Renal pelvis (tissue), 4 donors: ENCODE results near the gene ANGPTL4. TPM values are rescaled to one million over a fixed set of nuclear protein-coding genes. Genes with fewer than 3 reads are reported as not detected.
A peak's percentile ranks its signal among the peaks of the same experiment; 100 is the strongest.
"Not testable (repeated sequence)": the region's sequence is repeated elsewhere in the genome, so short reads cannot be mapped to it uniquely, and the experiment has no call there.

ENCODE experiments used
- DNase-seq: peaks from one replicate; pipeline ENCODE4 v3.0.0-alpha.2; 2013
- polyA plus RNA-seq, 3 donors: library from polyadenylated mRNA; unstranded; fragments of 120-200 nt; gene quantifications; one replicate each; pipeline ENCODE4 v1.2.1, GENCODE V29; 2013; ENCODE audit not compliant: insufficient read length in 3 of 3

ANGPTL4 gene
- polyA plus RNA-seq, 3 donors, result 2.7 to 3.7 (median 3.6) TPM

DNA sequence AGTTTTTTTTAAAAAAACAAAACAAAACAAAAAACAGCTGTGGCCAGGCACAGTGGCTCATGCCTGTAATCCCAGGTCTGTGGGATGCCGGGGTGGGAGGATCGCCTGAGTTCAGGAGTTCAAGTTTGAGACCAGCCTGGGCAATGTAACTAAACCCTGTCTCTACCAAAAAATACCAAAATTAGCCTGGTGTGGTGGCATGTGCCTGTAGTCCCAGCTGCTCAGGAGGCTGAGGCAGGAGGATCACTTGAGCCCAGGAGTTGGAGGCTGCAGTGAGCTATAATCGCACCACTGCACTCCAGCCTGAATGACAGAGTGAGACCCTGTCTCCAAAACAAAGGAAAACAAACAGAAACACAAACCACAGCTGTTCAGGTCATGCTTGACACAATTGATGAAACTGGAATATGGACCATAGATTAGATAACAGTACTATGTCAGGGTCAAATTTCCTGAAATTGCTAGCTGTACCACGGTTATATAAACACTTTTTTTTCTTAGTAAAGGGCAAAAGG is 6.9 kb upstream of the ANGPTL4 start:
- no peak for DNase-seq

DNA sequence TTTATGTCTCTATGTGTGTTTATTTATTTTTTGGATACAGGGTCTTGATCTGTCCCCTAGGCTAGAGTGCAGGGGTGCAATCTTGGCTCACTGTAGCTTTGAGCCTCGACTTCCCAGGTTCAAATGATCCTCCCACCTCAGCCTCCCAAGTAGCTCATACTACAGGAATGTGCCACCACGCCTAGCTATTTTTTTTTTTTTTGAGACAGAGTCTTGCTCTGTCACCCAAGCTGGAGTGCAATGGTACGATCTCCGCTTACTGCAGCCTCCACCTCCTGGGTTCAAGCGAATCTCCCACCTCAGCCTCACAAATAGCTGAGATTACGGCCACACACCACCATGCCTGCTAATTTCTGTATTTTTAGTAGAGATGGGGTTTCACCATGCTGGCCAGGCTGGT is 5.0 kb upstream of the ANGPTL4 start:
- DNase-seq, result no peak

GRCh38 chr19:8360196-8360595 is 3.8 kb upstream of the ANGPTL4 start:
- no peak for DNase-seq

- peak; percentile 76 for DNase-seq
Measured at GRCh38 chr19:8361921-8362793, 1.8 kb upstream of the ANGPTL4 start.

DNA sequence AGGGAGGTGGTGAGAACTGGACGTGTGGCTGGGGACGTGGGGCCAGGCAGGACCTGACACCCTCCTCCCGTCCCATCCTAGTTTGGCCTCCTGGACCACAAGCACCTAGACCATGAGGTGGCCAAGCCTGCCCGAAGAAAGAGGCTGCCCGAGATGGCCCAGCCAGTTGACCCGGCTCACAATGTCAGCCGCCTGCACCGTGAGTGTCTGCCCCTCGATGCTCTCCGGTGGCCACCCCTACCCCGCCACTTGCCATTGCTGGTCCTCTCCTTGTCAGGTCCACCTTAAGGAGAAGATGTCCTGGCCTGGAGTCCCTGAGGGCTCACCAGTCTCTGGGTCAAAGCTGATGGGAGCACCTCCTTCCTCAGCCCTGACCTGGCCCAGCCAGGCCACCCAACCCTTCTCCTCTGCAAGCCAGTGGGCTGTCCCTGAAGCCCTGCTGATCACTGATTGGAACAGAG is 2.2 kb downstream of the ANGPTL4 start:
- DNase-seq, result no peak

DNA sequence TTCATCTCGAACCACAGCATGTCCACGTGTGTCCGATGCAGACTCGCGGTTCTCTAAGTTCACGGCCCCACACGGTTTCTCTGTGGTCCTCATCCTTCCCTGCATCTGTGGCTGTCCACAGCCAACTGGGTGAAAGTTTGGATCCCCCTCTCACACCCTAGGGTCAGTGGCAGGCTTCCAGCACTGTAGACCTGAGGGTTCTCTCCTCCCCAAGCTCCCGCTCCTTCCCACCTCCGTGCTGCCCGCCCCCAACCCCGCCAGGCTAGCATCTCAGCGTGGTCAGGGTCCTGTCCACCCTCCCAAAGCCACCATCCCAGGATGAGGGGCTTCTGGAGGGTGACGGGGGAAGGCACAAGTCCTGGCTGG is 3.0 kb downstream of the ANGPTL4 start:
- DNase-seq, result no peak

- peak; percentile 93 for DNase-seq
Measured at GRCh38 chr19:8367327-8368001, 3.5 kb downstream of the ANGPTL4 start.

DNA sequence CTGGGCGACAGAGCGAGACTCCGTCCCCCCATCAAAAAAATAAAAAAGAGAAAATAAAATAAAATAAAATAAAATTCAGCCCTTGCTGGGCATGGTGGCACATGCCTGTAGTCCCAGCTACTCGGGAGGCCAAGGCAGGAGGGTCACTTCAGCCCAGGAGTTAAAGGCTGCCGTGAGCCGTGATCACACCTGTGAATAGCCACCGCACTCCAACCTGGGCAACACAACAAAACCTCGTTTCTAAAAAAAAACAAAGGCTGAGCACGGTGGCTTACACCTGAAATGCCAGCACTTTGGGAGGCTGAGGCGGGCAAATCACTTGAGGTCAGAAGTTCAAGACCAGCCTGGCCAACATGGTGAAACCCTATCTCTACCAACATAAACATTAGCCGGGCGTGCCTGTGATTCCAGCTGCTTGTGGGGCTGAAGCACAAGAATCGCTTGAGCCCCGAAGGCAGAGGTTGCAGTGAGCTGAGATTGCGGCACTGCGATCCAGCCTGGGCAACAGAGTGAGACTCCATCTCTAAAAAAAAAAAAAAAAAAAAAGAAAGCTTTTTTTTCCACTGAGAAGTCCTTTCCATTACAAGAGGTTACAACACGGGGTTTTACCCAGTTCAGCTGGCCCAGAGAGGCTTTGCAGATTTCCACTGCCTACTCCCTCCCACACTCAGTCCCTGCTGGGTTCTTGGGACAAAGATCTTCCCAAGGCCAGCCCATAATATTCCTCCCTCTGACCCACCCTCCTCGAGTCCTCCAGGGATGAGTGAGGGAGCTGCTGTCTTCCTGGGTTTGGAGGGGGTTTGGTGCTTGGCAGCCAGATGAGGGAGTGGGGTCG is 6.4 kb downstream of the ANGPTL4 start:
- DNase-seq, result no peak

DNA sequence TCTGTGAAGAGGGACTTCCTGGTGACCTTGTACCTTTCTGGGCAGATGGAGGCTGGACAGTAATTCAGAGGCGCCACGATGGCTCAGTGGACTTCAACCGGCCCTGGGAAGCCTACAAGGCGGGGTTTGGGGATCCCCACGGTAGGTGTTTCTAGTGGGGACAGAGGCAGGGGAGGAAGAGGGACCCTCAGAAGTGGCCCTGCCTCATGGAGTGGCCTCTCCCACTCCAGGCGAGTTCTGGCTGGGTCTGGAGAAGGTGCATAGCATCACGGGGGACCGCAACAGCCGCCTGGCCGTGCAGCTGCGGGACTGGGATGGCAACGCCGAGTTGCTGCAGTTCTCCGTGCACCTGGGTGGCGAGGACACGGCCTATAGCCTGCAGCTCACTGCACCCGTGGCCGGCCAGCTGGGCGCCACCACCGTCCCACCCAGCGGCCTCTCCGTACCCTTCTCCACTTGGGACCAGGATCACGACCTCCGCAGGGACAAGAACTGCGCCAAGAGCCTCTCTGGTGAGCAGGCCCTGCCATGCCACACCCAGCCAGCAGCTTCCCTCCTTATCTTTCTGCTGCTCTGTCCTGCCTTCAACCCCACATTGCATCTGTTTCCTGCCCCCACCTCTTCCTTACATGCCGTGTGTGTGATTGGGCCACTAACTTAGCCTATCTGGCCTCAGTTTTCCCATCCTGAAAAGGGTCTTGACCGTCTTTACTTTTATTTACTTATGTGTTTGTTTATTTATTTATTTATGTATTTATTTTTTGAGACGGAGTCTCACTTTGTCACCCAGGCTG is 7.3 kb downstream of the ANGPTL4 start:
- no peak for DNase-seq

DNA sequence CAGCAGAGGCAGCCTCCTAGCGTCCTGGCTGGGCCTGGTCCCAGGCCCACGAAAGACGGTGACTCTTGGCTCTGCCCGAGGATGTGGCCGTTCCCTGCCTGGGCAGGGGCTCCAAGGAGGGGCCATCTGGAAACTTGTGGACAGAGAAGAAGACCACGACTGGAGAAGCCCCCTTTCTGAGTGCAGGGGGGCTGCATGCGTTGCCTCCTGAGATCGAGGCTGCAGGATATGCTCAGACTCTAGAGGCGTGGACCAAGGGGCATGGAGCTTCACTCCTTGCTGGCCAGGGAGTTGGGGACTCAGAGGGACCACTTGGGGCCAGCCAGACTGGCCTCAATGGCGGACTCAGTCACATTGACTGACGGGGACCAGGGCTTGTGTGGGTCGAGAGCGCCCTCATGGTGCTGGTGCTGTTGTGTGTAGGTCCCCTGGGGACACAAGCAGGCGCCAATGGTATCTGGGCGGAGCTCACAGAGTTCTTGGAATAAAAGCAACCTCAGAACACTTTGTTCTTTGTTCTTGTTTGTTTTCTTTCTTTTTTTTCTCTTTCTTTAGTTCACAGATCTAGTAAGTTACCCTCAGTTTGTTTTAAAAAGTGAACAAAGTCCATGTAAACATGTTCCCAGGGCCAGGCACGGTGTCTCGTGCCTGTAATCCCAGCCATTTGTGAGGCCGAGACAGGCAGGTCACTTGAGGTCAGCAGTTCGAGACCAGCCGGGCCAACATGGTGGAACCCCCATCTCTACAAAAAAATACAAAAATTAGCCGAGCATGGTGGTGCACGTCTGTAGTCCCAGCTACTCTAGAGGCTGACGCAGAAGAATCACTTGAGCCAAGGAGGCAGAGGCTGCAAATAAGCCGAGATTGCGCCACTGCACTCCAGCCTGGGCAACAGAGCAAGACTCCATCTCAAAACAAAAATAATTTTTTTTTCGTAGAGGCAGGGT is 10.2 kb downstream of the ANGPTL4 start:
- DNase-seq, result no peak

- DNase-seq, result not testable (repeated sequence)
Measured at GRCh38 chr19:8375766-8376165, 11.8 kb downstream of the ANGPTL4 start.

- DNase-seq, result not testable (repeated sequence)
Measured at GRCh38 chr19:8376373-8376974, 12.5 kb downstream of the ANGPTL4 start.

DNA sequence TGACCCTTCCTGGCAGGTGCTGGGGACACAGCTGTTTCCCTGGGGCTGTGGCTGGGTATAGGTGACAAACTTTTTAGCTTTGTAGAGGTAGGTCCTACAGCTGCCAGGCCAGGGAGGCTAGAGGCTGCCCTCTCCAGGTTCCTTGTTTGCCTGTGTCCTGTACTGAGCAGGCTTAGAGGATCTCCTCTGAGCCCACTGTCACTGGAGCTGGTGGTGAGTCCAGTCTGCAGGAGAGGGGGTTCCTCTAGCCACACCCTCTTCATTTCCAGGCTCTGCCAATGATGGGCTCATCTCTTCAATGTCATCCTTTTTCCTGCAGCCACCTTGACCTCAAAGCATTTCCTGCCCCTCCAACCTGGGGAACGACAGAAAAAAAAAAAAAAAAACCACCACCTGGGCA is 13.6 kb downstream of the ANGPTL4 start:
- DNase-seq, result no peak

GRCh38 chr19:8379156-8379891 is 15.4 kb downstream of the ANGPTL4 start:
- DNase-seq, result not testable (repeated sequence)

DNA sequence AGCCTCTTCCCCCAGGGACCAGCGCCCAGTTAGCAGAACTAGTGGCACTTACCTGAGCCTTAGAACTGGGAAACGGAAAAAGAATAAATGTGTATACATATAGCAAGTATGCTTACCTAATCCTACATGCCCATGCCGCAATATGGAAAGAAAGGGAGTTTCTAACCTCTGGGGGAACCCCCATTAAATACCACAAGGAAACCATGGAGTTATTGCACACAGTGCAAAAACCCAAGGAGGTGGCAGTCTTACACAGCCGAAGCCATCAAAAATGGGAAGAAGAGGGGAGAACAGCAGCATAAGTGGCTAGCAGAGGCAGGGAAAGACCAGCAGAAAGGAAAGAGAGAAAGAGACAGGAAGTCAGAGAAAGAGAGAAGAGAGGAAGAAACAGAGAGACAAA is 20.6 kb downstream of the ANGPTL4 start:
- DNase-seq, result not testable (repeated sequence)

DNA sequence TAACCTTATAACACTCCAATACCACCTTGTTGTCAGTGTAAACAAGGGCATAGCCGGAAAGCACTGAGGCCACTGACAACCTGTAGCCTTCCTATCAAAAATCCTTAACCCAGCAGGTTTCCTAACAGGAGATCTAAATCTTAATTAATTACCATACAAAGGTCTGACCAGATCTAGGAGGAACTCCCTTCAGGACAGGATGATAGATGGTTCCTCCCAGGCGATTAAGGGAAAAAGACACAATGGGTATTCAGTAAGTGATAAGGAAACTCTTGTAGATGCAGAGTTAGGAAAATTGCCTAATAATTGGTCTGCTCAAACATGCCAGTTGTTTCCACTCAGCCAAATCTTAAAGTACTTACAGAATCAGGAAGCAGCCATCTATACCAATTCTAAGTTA is 21.1 kb downstream of the ANGPTL4 start:
- not testable (repeated sequence) for DNase-seq

DNA sequence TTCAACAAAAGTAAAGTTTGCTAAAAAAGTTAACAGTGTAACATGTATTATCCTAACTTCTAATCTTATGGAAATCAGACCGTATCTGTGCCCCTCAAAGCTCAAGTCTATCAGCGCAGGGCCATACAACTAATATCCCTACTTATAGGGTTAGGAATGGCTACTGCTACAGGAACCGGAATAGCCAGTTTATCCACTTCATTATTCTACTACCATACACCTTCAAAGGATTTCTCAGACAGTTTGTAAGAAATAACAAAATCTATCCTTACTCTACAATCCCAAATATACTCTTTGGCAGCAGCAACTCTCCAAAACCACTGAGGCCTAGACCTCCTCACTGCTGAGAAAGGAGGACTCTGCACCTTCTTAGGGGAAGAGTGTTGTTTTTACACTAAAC is 21.6 kb downstream of the ANGPTL4 start:
- DNase-seq, result not testable (repeated sequence)

GRCh38 chr19:8386419-8386818 is 22.5 kb downstream of the ANGPTL4 start:
- not testable (repeated sequence) for DNase-seq

DNA sequence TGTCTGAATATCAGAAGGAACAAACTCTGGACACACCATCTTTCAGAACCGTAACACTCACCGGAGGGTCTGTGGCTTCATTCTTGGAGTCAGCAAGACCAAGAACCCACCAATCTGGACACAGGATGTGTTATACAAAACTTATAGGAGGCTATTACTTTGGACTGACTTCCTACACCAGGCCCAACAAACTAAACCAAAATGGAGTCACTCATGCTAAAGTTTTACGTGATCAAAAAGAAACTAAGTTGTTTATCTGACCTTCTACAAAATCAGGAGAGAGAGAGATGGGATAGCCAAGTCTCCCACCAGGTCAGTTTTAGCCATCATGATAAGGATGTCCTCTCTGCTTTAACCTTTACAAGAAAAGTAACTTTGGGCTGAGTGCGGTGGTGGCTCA is 23.0 kb downstream of the ANGPTL4 start:
- DNase-seq, result no peak
